Mammary epithelial cell (primary cell): ENCODE results near the gene GLRX3.

Experiments used
- CTCF ChIP-seq, 2 donors: IDR thresholded peaks in 1 of 2; conservative IDR thresholded peaks in 1 of 2; 2 replicates each; pipeline ENCODE4 v1.5.1; 2011 to 2012; ENCODE audit warnings: inconsistent platforms in 2 of 2, low read length in 2 of 2, mild to moderate bottlenecking in 2 of 2, control low read depth in 1 of 2, low read depth in 1 of 2; ENCODE audit not compliant: insufficient read depth in 1 of 2; ENCODE audit errors: extremely low read depth in 1 of 2
- EZH2 ChIP-seq: IDR thresholded peaks from 2 replicates; pipeline ENCODE4 v1.6.1; 2012; ENCODE audit warnings: low read length, inconsistent platforms, borderline replicate concordance

GRCh38 chr10:130141038-130141437 is 4.8 kb downstream of the GLRX3 start:
- TF ChIP-seq CTCF (conservative IDR thresholded peaks at IDR 0.05 in 1 of 2, IDR thresholded peaks at IDR 0.05 in 1 of 2; ENCODE audit: extremely low read depth in 1 of 2, insufficient read depth in 1 of 2, low read depth in 1 of 2, low read length in 2 of 2) (no peak), EZH2 (no peak)
